ENCODE results near the gene SPRTN. TPM values are rescaled to one million over a fixed set of nuclear protein-coding genes. Genes with fewer than 3 reads are reported as not detected.

SPRTN gene
- total RNA-seq, 1 donor from 2014 or later: 15.0 TPM

DNA sequence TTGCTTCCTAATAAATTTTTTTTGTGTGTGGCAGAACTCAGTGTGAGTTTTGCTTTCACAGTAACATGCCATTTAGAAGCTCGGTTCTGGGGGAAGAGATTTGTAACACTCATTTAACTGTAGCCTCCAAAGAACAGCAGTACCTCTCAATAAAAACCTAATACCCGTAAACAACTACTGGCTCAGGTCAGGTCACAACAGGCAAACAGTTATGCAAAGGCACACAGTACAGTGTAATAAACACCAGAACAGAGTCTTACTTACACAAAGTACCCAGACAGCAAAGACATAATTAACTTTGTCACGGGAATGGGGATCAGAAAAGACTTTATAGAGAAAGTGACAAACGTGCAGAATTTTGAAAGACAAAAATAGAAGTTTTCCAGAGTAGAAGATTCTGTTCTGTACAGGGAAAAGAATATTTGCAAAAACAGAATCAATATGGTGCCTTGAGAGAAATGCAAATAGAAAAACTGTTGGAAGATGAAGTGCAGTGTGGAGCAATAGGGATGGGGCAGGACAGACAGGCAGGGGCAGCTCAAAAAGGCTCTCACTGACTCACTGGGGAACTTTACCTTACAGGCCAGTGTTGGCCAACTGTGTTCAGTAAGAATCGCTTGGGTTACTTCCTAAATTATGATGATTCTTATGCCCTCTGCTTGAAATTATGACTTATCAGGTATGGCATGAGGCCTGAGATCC, 45.2 kb downstream of the SPRTN start:
- TF ChIP-seq CTCF (IDR thresholded peaks at IDR 0.05): no peak
- DNase-seq (ENCODE audit: low spot score): no peak
- Mint-ChIP-seq H3K4me1 (ENCODE audit: low read depth) (peaks cover 17% of the 10 kb centered on the region), H3K36me3 (ENCODE audit: low read depth) (no peaks in the 10 kb centered on the region), H3K27ac (ENCODE audit: unreplicated experiment) (no peak overlapping the region), H3K9me3 (ENCODE audit: low read depth) (no peaks in the 10 kb centered on the region), H3K4me3 (ENCODE audit: unreplicated experiment) (no peak overlapping the region), H3K27me3 (ENCODE audit: low read depth) (no peaks in the 10 kb centered on the region)

DNA sequence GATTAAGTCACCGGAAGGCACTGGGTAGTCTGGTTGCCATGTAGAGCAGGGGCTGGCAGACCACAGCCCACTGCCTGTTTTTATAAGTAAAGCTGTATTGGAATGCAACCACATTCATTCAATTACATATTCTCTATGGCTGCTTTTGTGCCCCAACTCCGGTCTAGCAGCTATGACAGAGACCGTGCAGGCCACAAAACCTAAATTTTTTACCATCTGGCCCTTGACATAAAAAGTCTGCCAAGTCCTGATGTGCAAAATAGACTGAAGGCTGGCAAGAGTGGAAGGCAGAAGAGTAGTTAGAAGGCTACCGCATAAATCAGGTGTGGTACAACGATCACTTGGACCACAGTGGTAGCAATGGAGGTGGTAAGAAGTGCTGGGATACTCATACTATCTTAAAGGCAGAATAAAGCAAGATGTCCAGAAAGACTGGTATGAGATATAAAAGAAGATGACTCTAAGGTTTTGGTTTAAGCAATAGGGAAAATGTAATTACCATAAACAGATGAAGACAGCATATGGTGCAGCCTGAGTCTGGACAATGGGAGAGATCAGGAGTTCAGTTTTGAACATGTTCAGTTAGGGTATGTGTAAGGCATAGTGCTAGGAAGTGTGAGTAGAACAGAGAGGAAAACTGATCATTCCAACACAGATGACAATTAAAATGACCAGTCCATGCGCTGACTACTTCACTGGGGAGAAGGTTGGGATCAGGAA, 46.8 kb downstream of the SPRTN start:
- no peak for DNase-seq (ENCODE audit: low spot score)
- no peak overlapping the region for H3K4me3 Mint-ChIP-seq (ENCODE audit: unreplicated experiment)
- H3K9me3 Mint-ChIP-seq (ENCODE audit: low read depth): no peaks in the 10 kb centered on the region
- H3K4me1 Mint-ChIP-seq (ENCODE audit: low read depth): peaks cover 28% of the 10 kb centered on the region
- H3K36me3 Mint-ChIP-seq (ENCODE audit: low read depth): no peaks in the 10 kb centered on the region
- no peaks in the 10 kb centered on the region for H3K27me3 Mint-ChIP-seq (ENCODE audit: low read depth)
- H3K27ac Mint-ChIP-seq (ENCODE audit: unreplicated experiment): no peak overlapping the region
- no peak for TF ChIP-seq CTCF (IDR thresholded peaks at IDR 0.05)

DNA sequence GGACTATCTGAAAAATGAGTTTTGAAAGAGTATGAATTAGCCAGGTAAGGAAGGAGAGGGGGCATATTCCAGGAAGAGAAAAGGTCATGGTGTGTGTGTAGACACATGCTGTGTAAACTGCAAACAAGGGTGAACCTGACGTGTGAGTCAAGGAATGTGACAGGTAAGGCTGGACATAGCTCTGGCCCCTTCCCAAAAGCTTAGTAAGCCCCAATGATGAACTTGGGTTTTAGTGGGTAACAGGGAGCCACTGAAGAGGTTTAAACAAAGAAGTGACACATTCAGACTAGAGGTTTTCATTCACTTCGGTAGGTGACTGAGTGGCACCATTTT, 47.3 kb downstream of the SPRTN start:
- no peaks in the 10 kb centered on the region for H3K27me3 Mint-ChIP-seq (ENCODE audit: low read depth)
- TF ChIP-seq CTCF (IDR thresholded peaks at IDR 0.05): no peak
- H3K36me3 Mint-ChIP-seq (ENCODE audit: low read depth): no peaks in the 10 kb centered on the region
- H3K9me3 Mint-ChIP-seq (ENCODE audit: low read depth): no peaks in the 10 kb centered on the region
- no peak overlapping the region for H3K27ac Mint-ChIP-seq (ENCODE audit: unreplicated experiment)
- peaks cover 33% of the 10 kb centered on the region for H3K4me1 Mint-ChIP-seq (ENCODE audit: low read depth)
- no peak overlapping the region for H3K4me3 Mint-ChIP-seq (ENCODE audit: unreplicated experiment)
- no peak for DNase-seq (ENCODE audit: low spot score)

DNA sequence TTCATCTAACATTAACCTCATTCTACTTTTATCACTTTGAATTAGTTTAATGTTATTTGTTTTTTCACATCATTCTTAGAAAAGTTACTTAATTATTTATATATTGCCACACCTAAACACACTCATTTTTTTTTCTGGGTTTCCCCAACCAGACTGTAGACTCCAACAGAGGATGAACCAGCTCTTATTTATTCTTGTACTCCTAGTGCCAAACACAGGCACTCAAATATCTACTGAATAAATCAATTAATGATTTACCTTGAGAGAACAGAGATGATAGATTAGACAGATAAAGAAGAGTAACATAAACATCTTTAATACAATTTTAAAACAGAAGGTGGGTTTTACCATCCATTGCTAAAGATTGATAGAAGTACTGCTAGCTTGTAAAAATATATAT, 48.4 kb downstream of the SPRTN start:
- no peak overlapping the region for H3K4me3 Mint-ChIP-seq (ENCODE audit: unreplicated experiment)
- no peaks in the 10 kb centered on the region for H3K36me3 Mint-ChIP-seq (ENCODE audit: low read depth)

More for the DNA sequence above, 48.4 kb downstream of the SPRTN start:
- peaks cover 32% of the 10 kb centered on the region for H3K4me1 Mint-ChIP-seq (ENCODE audit: low read depth)
- no peak overlapping the region for H3K27ac Mint-ChIP-seq (ENCODE audit: unreplicated experiment)
- DNase-seq (ENCODE audit: low spot score): no peak
- H3K9me3 Mint-ChIP-seq (ENCODE audit: low read depth): no peaks in the 10 kb centered on the region
- no peaks in the 10 kb centered on the region for H3K27me3 Mint-ChIP-seq (ENCODE audit: low read depth)
- no peak for TF ChIP-seq CTCF (IDR thresholded peaks at IDR 0.05)
